ENCODE results near the gene RBMS3. TPM values are rescaled to one million over a fixed set of nuclear protein-coding genes. Genes with fewer than 3 reads are reported as not detected.

The RBMS3 gene
- total RNA-seq, 1 donor from 2014 or later = 70.0 TPM

GRCh38 chr3:29525254-29525881, 244.5 kb downstream of the RBMS3 start:
- TF ChIP-seq POLR2A (IDR thresholded peaks at IDR 0.05) (no peak), POLR2AphosphoS5 (IDR thresholded peaks at IDR 0.05; ENCODE audit: insufficient read depth in 1 of 2, low read depth in 1 of 2) (peak; percentile 29 to 88), CTCF (IDR thresholded peaks at IDR 0.05) (no peak)
- intact Hi-C loops (cut with DNase I) = no loop called here
- no peak overlapping the region for H3K4me3 ChIP-seq
- H3K9me3 ChIP-seq = no peaks in the 10 kb centered on the region
- DNase-seq (ENCODE audit: extremely low spot score in 2 of 2) = no peak
- H3K27ac ChIP-seq = no peak overlapping the region
- H3K27me3 ChIP-seq = no peaks in the 10 kb centered on the region
- H3K4me1 ChIP-seq = peaks cover 30% of the 10 kb centered on the region
- H3K36me3 ChIP-seq = no peaks in the 10 kb centered on the region

DNA sequence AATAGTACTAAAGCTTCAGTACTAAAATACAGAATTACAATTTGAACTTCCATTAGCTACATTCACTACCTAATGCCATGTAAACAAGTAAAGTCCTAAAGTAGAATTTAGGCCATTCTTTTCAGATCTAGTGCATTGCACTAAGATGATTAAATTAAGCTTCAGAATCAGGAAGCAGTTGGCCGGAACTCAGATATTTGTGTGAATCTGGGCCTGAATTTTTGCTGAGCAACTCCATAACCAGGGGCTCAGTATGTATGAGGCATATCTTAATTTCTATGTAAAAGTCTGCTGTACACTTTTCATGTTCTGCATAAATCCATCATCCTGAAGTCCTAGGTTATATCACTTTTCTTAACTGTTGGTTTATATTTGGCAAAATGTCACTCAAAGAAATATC, 246.4 kb downstream of the RBMS3 start:
- intact Hi-C loops (cut with DNase I) = no loop called here
- TF ChIP-seq POLR2AphosphoS5 (IDR thresholded peaks at IDR 0.05; ENCODE audit: insufficient read depth in 1 of 2, low read depth in 1 of 2) (no peak), CTCF (IDR thresholded peaks at IDR 0.05) (no peak), POLR2A (IDR thresholded peaks at IDR 0.05) (no peak)
- Histone ChIP-seq H3K4me3 (no peak overlapping the region), H3K27ac (no peak overlapping the region), H3K9me3 (no peaks in the 10 kb centered on the region), H3K36me3 (no peaks in the 10 kb centered on the region), H3K27me3 (no peaks in the 10 kb centered on the region), H3K4me1 (peaks cover 18% of the 10 kb centered on the region)
- no peak for DNase-seq (ENCODE audit: extremely low spot score in 2 of 2)

- Histone ChIP-seq H3K27ac (no peak overlapping the region), H3K4me1 (no peaks in the 10 kb centered on the region), H3K27me3 (no peaks in the 10 kb centered on the region), H3K9me3 (no peaks in the 10 kb centered on the region), H3K36me3 (no peaks in the 10 kb centered on the region), H3K4me3 (no peak overlapping the region)
- DNase-seq (ENCODE audit: extremely low spot score in 2 of 2) = no peak
- intact Hi-C loops (cut with DNase I) = no loop called here
- TF ChIP-seq CTCF (IDR thresholded peaks at IDR 0.05) = no peak
- TF ChIP-seq POLR2A (IDR thresholded peaks at IDR 0.05) = no peak
- TF ChIP-seq POLR2AphosphoS5 (IDR thresholded peaks at IDR 0.05; ENCODE audit: insufficient read depth in 1 of 2, low read depth in 1 of 2) = no peak
Measured at GRCh38 chr3:29531644-29532043, 250.8 kb downstream of the RBMS3 start.

DNA sequence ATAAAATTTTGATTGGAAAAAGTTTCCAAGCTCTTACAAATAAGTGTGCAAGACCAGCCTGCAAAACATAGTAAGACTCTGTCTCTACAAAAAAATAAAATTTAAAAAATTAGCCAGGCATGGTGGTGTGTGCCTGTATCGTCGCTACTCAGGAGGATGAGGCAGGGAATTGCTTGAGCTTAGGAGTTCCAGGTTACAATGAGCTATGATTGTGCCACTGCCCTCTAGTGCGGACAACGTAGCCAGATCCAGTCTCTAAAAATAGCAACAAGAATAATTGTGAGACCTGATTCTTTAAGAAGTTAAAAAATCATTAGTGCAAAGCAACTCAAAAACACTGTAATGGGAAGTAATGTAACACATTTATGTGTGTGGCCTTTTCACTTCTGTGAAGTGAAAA, 251.6 kb downstream of the RBMS3 start:
- Histone ChIP-seq H3K4me1 (no peaks in the 10 kb centered on the region), H3K36me3 (no peaks in the 10 kb centered on the region), H3K27me3 (no peaks in the 10 kb centered on the region), H3K9me3 (no peaks in the 10 kb centered on the region), H3K27ac (no peak overlapping the region), H3K4me3 (no peak overlapping the region)
- intact Hi-C loops (cut with DNase I) = no loop called here
- no peak for DNase-seq (ENCODE audit: extremely low spot score in 2 of 2)
- TF ChIP-seq POLR2A (IDR thresholded peaks at IDR 0.05) (no peak), CTCF (IDR thresholded peaks at IDR 0.05) (no peak), POLR2AphosphoS5 (IDR thresholded peaks at IDR 0.05; ENCODE audit: insufficient read depth in 1 of 2, low read depth in 1 of 2) (no peak)

DNA sequence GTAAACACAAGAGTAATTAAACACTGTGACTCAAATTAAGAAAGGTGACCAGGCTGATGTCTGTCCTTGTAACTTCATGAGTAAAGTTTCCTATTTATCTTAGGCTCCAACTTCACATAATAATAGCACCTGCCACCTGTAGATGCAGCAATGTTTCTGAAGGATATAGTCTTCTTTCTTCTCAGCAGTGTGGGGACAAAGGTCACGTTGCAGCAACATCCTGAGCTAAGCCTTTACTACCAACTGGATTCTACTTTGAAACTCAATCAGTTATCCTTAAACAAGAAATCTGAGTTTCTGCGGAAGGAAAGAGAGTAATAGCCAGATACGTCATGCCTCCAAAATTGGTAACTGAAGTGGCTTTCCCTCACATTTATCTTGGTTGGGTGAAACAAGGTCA, 253.1 kb downstream of the RBMS3 start:
- Histone ChIP-seq H3K9me3 (no peaks in the 10 kb centered on the region), H3K4me1 (peaks cover 7% of the 10 kb centered on the region), H3K36me3 (no peaks in the 10 kb centered on the region), H3K4me3 (no peak overlapping the region), H3K27ac (no peak overlapping the region), H3K27me3 (no peaks in the 10 kb centered on the region)
- DNase-seq (ENCODE audit: extremely low spot score in 2 of 2) = no peak
- TF ChIP-seq CTCF (IDR thresholded peaks at IDR 0.05) = no peak
- peak in 1 of 2 donors; percentile 32 for TF ChIP-seq POLR2AphosphoS5 (IDR thresholded peaks at IDR 0.05; ENCODE audit: insufficient read depth in 1 of 2, low read depth in 1 of 2)
- intact Hi-C loops (cut with DNase I) = no loop called here

Data from vagina (tissue), 2 donors.